HEK293T (cell line): ENCODE results near the gene ZC3H13.

Source experiments
- CTCF ChIA-PET: fragments of 350-600 bp; formaldehyde crosslinking; extraction: SDS; loops from one replicate; lab custom pipeline; 2021; ENCODE audit warnings: antibody characterized with exemption, inconsistent platforms; lab: Yijun Ruan, JAX
- POLR2A ChIA-PET: fragments of 350-600 bp; formaldehyde crosslinking; extraction: SDS; loops from one replicate; lab custom pipeline; 2020; ENCODE audit warnings: antibody characterized with exemption, inconsistent platforms; lab: Yijun Ruan, JAX
- DNase-seq: peaks from one replicate; pipeline ENCODE4 v3.0.0; 2012; ENCODE audit warnings: mixed read lengths; ENCODE audit errors: extremely low spot score
- ARNT ChIP-seq: fragments of 450-650 bp; IDR thresholded peaks from 2 replicates; pipeline ENCODE4 v1.6.1; 2017; ENCODE audit warnings: mild to moderate bottlenecking
- BHLHE40 ChIP-seq: fragments of 450-650 bp; IDR thresholded peaks from 2 replicates; pipeline ENCODE4 v1.6.1; 2016; ENCODE audit warnings: mild to moderate bottlenecking, moderate library complexity, borderline replicate concordance
- CTBP1 ChIP-seq: fragments of 450-650 bp; IDR thresholded peaks from 2 replicates; pipeline ENCODE4 v1.6.1; 2016; ENCODE audit warnings: borderline replicate concordance
- ELF4 ChIP-seq: fragments of 450-650 bp; IDR thresholded peaks from 2 replicates; pipeline ENCODE4 v1.6.1; 2017; ENCODE audit warnings: antibody characterized with exemption
- FOXA1 ChIP-seq: fragments of 450-650 bp; IDR thresholded peaks from 2 replicates; pipeline ENCODE4 v1.6.1; 2016; ENCODE audit warnings: mild to moderate bottlenecking
- FOXK2 ChIP-seq: fragments of 450-650 bp; IDR thresholded peaks from 2 replicates; pipeline ENCODE4 v1.6.1; 2016; ENCODE audit warnings: mild to moderate bottlenecking
- FOXM1 ChIP-seq: fragments of 450-650 bp; IDR thresholded peaks from 2 replicates; pipeline ENCODE4 v1.6.1; 2017; ENCODE audit warnings: mild to moderate bottlenecking, borderline replicate concordance
- HDGF ChIP-seq: fragments of 450-650 bp; IDR thresholded peaks from 2 replicates; pipeline ENCODE4 v1.6.1; 2017; ENCODE audit warnings: antibody characterized with exemption, borderline replicate concordance
- L3MBTL2 ChIP-seq: fragments of 450-650 bp; conservative IDR thresholded peaks from 2 replicates; pipeline ENCODE4 v1.6.1; 2016; ENCODE audit warnings: mild to moderate bottlenecking
- LEF1 ChIP-seq: fragments of 450-650 bp; IDR thresholded peaks from 2 replicates; pipeline ENCODE4 v1.6.1; 2017; ENCODE audit warnings: mild to moderate bottlenecking, borderline replicate concordance
- NFRKB ChIP-seq: fragments of 450-650 bp; IDR thresholded peaks from 2 replicates; pipeline ENCODE4 v1.6.1; 2016; ENCODE audit warnings: mild to moderate bottlenecking, moderate library complexity
- PKNOX1 ChIP-seq: fragments of 450-650 bp; IDR thresholded peaks from 2 replicates; pipeline ENCODE4 v1.6.1; 2016
- SP1 ChIP-seq: fragments of 450-650 bp; IDR thresholded peaks from 2 replicates; pipeline ENCODE4 v1.6.1; 2017
- SUZ12 ChIP-seq: fragments of 450-650 bp; IDR thresholded peaks from 2 replicates; pipeline ENCODE4 v1.6.1; 2016; ENCODE audit warnings: mild to moderate bottlenecking
- TARDBP ChIP-seq: fragments of 450-650 bp; IDR thresholded peaks from 2 replicates; pipeline ENCODE4 v1.6.1; 2016
- ZNF384 ChIP-seq: fragments of 450-650 bp; IDR thresholded peaks from 2 replicates; pipeline ENCODE4 v1.6.1; 2016

The ZC3H13 gene

DNA sequence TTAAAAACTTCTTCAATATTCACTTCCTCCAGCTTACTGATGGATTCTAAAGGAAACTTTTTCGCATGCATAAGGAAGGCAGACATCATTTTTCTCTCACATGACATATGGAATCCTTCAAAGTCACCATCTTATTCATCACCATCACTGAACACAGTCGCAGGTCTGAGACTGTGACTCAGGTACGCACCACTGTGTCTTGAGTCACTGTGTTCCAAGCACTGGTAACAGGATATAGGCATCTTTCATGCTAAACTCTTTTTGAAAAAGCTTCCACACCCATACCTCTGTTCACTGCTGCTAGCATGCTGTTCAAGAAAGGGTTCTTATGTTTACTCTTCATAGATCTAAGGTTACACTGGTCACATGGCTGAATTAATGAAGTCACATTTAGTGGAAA, 133.9 kb downstream of the ZC3H13 start:
- ChIA-PET POLR2A (no interaction called here), CTCF (no interaction called here)
- DNase-seq, result no peak
- TF ChIP-seq FOXM1, result no peak
- no peak for TF ChIP-seq L3MBTL2
- no peak for TF ChIP-seq ARNT
- TF ChIP-seq FOXA1, result no peak
- TF ChIP-seq TARDBP, result no peak
- no peak for TF ChIP-seq FOXK2
- no peak for TF ChIP-seq SP1
- TF ChIP-seq NFRKB, result no peak
- TF ChIP-seq ELF4, result no peak
- no peak for TF ChIP-seq CTBP1

- TF ChIP-seq FOXM1, result no peak
- TF ChIP-seq ZNF384, result no peak
- TF ChIP-seq ELF4, result no peak
- TF ChIP-seq BHLHE40, result no peak
- no peak for TF ChIP-seq HDGF
- TF ChIP-seq SUZ12, result no peak
- TF ChIP-seq SP1, result no peak
- no peak for TF ChIP-seq CTBP1
- TF ChIP-seq TARDBP, result no peak
- no peak for TF ChIP-seq LEF1
- TF ChIP-seq L3MBTL2, result no peak
- DNase-seq, result no peak
- ChIA-PET POLR2A (no interaction called here), CTCF (no interaction called here)
These were observed 135.5 kb downstream of the ZC3H13 start for GRCh38 chr13:45917019-45917418.

DNA sequence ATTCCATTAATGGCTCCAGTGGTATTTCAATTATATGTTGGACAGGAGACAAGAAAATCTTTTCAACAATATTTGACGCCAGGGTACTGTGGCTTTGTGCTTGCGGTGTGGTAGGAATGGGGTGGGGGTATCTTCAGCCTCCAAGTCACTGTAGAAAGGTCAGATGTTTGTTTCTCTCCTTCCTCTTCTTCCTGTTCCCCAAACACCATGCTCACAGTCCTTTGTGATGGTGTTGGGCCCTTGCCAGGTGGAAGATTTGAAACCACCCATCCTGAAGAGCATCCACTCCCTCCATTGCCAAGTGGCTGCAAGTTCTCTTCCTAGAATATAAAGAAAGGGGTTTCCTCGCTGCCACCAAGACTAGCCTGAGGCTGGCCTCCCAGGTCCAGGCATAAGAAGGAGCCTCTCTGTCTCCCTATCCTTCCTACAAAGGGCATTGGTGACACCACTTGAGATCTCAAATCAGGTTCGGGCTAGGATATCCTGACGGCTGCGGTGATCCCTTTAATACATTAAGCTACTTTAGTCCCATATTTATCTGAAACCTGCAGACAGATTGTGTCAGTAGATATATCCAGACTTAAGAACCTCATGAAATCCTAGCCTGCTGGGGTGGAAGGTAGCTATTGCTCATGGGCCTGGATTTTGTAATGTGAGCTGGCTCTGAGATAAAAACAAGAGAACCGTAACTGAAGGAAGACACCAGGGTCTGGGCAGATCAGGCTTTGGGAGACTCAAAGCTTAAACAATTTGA, 136.7 kb downstream of the ZC3H13 start:
- POLR2A ChIA-PET, result no interaction called here
- DNase-seq, result no peak
- CTCF ChIA-PET, result interaction anchor here (0.6 kb wide), 1 partner anchor 405 kb away, joined by 3 read pairs; no protein-coding TSS in a partner anchor
- TF ChIP-seq ELF4, result no peak
- TF ChIP-seq L3MBTL2, result no peak
- no peak for TF ChIP-seq FOXM1
- no peak for TF ChIP-seq ARNT
- TF ChIP-seq FOXK2, result no peak
- TF ChIP-seq TARDBP, result no peak
- no peak for TF ChIP-seq LEF1
- TF ChIP-seq ZNF384, result no peak
- TF ChIP-seq CTBP1, result no peak
- no peak for TF ChIP-seq SUZ12
- no peak for TF ChIP-seq FOXA1
- TF ChIP-seq HDGF, result no peak
- no peak for TF ChIP-seq NFRKB
- TF ChIP-seq BHLHE40, result no peak
- TF ChIP-seq PKNOX1, result no peak
- no peak for TF ChIP-seq SP1

DNA sequence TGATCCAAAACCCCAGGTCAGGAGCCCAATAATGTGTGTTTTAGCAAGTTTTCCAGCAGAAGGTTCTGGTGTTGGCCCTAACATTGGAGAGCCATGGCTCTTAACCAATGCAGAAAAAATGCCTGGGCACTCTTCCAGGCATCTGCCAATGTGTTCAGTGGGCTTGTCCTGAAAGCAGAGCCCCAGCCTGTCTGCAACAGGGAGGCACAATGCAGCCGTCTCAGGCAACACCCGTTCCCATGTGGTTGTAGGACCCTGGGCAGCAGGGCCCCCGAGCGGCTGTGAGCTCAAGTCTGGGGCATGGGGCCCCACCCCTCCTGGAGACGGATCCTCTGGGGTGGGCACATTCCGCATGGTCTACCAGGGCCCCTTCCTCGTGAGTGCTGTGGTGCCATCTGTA, 142.9 kb downstream of the ZC3H13 start:
- TF ChIP-seq ZNF384 (no peak), FOXM1 (no peak), TARDBP (no peak), ELF4 (no peak), LEF1 (no peak), SP1 (no peak), PKNOX1 (no peak), L3MBTL2 (no peak), FOXA1 (no peak), FOXK2 (no peak), NFRKB (no peak), ARNT (no peak)
- no peak for DNase-seq
- ChIA-PET POLR2A (no interaction called here), CTCF (no interaction called here)

GRCh38 chr13:45909089-45909488, 143.5 kb downstream of the ZC3H13 start:
- ChIA-PET CTCF (no interaction called here), POLR2A (no interaction called here)
- no peak for DNase-seq
- TF ChIP-seq ZNF384, result no peak
- TF ChIP-seq LEF1, result no peak
- TF ChIP-seq FOXM1, result no peak
- no peak for TF ChIP-seq FOXK2
- TF ChIP-seq BHLHE40, result no peak

GRCh38 chr13:45907503-45907902, 145.0 kb downstream of the ZC3H13 start:
- ChIA-PET POLR2A (no interaction called here), CTCF (no interaction called here)
- no peak for TF ChIP-seq ZNF384
- no peak for TF ChIP-seq HDGF
- no peak for TF ChIP-seq SP1
- TF ChIP-seq LEF1, result no peak
- TF ChIP-seq FOXK2, result no peak
- no peak for TF ChIP-seq FOXA1
- no peak for TF ChIP-seq L3MBTL2
- TF ChIP-seq CTBP1, result no peak
- no peak for TF ChIP-seq NFRKB
- TF ChIP-seq TARDBP, result no peak
- no peak for TF ChIP-seq BHLHE40
- no peak for TF ChIP-seq PKNOX1
- no peak for TF ChIP-seq ELF4
- TF ChIP-seq ARNT, result no peak
- TF ChIP-seq SUZ12, result no peak
- DNase-seq, result no peak
